CD4-positive, alpha-beta T cell treated with Interleukin-21 for 1 hour (primary cell): ENCODE measurements around the gene ABCG2.

Experiments used
- DNase-seq: peaks from one replicate; pipeline ENCODE4 v3.0.0-alpha.2; 2020

The ABCG2 gene

DNA sequence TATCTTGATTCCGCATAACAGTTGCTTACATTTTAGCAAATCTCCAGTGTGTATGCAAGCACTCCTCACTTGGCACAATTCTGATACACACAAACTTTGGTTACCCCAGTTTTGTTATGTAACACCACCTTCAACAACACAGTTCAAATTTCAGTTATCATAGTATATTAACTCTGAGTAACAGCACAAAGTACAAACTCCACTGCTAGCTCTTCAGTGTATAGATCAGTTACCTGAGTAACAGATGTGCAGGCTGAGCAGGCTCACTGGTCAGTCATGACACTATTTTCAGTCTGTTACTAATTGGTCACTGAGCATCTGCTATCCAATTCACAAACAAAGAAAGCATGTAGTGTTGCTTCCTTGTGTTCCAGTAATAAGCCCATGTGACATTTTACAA lies 95.6 kb downstream of the ABCG2 start:
- no peak for DNase-seq

GRCh38 chr4:88062311-88062710 lies 96.1 kb downstream of the ABCG2 start:
- no peak for DNase-seq

- DNase-seq = no peak
Observed at GRCh38 chr4:88060431-88060830, 98.0 kb downstream of the ABCG2 start.

DNA sequence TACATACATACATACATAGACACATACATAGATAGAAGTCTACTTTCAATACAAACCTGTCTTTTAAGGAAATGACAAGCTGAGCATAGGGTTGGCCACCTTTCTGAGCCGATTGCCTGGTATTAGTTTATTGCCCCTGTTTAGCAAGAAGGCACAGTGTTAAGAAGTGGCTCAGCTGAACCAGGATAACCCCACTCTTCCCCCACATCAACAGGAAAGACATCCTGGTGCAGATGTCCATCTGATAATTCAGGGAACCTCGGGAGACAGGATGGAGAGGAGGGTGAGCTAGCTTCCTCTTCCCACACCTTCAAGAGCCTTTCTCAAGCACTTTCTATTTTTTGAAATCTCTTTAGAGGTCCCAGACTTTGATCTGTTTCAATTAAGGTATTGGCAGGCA lies 98.7 kb downstream of the ABCG2 start:
- DNase-seq = no peak

GRCh38 chr4:88058295-88058694 lies 100.1 kb downstream of the ABCG2 start:
- no peak for DNase-seq

DNA sequence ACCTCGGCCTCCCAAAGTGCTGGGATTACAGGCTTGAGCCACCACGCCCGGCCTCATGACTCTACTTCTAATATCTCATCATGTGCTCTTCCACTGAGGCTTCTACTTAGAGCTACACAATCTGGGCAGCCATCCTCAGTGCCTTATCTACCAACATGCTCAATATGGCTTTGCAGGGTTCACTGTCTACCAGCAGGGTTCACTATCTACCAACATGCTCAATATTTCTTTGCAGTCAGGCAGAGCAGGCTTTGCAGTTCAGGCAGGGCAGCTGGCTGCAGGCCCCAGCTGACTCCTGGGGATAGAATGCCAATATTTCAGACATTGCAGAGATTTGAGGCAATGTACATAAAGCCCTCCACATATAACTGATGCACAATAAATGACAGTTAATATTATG lies 103.5 kb downstream of the ABCG2 start:
- no peak for DNase-seq

- no peak for DNase-seq
Observed at GRCh38 chr4:88054229-88054628, 104.2 kb downstream of the ABCG2 start.

DNA sequence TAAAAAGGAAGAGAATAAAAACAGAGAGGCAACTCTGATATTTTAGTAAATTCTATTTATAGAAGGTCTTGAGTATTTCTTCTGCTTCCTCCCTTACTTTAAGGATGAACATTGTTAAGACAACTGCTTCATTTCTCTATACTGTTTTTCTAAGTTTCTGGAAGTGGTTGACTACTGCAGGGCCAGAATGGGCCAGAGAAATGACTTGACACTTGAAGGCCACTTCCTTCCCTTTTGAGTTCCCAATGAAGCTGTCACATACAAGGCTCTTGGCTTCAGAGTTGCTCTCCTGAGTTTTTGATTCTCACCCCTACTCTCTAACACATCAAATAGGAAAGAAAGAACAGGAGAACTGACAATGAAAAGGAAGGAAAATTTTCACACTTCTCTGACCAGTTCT lies 113.4 kb downstream of the ABCG2 start:
- DNase-seq = no peak

DNA sequence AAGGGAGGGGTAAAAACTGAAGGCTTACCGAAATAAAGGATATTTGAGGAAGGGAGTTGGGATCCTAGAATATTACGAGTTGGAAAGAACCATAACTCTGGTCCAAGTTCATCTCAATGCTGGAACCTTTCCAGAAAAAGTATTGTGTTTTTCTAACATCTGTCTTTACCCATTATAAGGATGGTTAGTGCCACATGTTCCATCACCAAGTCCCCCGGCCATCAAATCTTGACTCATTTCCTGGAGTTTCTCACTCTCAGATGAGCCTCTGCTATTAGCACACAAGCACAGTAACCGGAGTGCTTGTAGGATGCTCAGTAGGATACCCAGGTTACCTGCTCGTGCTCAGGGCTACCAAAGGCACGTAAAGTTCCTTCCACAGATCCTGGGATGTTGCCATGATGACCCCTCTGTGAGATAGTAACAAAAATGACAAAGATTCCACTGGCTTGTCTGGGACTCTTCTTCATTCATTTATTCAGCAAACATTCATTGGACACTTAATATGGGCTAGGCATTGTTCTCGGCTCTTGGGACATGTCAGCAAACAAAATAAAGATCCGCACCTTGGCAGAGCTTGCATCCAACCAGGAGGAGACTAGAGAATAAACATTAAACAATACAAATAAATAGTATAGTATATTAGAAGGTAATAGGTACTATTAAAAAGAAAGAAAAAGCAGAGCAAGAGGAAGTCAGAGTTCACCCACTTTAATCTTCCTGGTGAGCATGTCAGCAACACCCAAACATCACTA lies 114.7 kb downstream of the ABCG2 start:
- no peak for DNase-seq

DNA sequence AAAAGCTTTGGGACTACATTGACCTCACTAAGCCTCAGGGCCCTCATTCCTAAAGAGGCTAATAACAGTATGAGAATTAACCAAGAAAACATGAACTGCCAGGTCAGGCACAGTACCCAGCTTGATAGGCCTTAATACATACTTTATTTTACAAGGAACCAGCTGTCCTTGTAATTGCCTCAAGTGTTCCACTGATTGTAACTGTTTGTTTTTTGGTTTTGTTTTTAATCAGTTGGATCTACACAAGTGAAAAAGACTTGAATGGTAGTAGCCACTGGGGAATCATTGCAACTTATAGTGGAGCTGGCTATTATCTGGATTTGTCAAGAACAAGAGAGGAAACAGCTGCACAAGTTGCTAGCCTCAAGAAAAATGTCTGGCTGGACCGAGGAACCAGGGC lies 115.4 kb downstream of the ABCG2 start:
- DNase-seq = no peak

DNA sequence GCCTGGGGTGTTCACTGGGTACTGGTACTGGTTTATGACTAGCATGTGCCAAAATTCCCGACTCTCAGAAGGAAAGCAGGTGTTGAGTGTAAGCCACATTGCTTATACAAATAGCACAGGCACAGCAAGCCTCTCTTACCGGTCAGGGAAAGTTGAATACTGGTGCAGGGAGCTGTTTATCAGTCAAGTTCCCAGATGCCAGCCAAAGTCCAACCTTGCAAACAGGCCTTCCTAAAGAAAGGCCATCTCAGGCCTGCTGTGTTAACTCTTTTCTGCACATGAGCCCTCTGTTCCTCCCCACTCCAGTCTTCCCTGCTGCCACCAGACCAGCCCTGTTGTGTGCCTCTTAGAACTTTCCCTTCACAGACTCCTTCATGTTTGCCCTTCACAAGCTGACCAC lies 116.8 kb downstream of the ABCG2 start:
- DNase-seq = no peak

DNA sequence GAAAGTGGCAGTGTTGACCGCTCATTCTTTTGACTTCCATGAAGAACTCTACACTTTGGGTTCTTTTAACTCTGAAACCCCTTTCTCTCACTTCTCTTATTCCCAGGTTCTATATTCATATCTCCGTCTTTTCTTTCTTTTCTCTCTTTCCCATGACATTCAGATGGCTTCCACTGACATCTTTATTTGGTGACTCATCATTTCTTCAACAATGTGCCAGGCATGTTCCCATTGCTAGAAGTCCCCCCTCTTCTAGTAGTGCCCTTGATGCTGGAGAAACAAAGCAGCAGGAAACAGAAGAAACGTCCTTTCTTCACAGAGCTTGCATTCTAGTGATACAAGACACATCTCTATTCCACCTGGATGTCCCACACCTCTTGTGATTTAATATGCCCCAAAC lies 117.7 kb downstream of the ABCG2 start:
- DNase-seq = no peak
